GM23338 (cell line): Measurements from ENCODE around the gene AIRE. TPM values are rescaled to one million over a fixed set of nuclear protein-coding genes. Genes with fewer than 3 reads are reported as not detected.

ENCODE experiments used
- ATAC-seq: fragments of 200-7000 bp; cut with Tn5 transposase; 3 replicates; pipeline ENCODE4 v1.9.1; 2020
- DNase-seq: peaks from one replicate; pipeline ENCODE4 v3.0.0-alpha.2; 2015; ENCODE audit warnings: low spot score
- H2AFZ ChIP-seq: fragments of 200-600 bp; sonication (generic); 2 replicates; pipeline ENCODE4 v1.8.0; 2016; ENCODE audit warnings: antibody characterized with exemption, mild to moderate bottlenecking, moderate library complexity
- H3F3A ChIP-seq: fragments of 200-600 bp; sonication (generic); replicated peaks from 2 replicates; pipeline ENCODE4 v1.8.0; 2017; ENCODE audit warnings: antibody characterized with exemption, mixed run types, low read depth
- H3K27ac ChIP-seq: fragments of 200-600 bp; sonication (generic); 2 replicates; pipeline ENCODE4 v1.6.1; 2016; ENCODE audit warnings: low read depth
- H3K27me3 ChIP-seq: fragments of 200-600 bp; sonication (generic); 2 replicates; pipeline ENCODE4 v1.8.0; 2016; ENCODE audit warnings: mild to moderate bottlenecking, mixed run types, moderate library complexity; ENCODE audit not compliant: insufficient read depth
- H3K36me3 ChIP-seq: fragments of 200-600 bp; sonication (generic); 2 replicates; pipeline ENCODE4 v1.8.0; 2016; ENCODE audit warnings: mild to moderate bottlenecking; ENCODE audit not compliant: insufficient read depth
- H3K4me1 ChIP-seq: fragments of 200-600 bp; sonication (generic); 2 replicates; pipeline ENCODE4 v1.8.0; 2016; ENCODE audit warnings: mild to moderate bottlenecking, moderate library complexity; ENCODE audit not compliant: insufficient read depth
- H3K4me2 ChIP-seq: fragments of 200-600 bp; sonication (generic); 2 replicates; pipeline ENCODE4 v1.7.1; 2017; ENCODE audit warnings: mixed run types
- H3K4me3 ChIP-seq: fragments of 200-600 bp; sonication (generic); 2 replicates; pipeline ENCODE4 v1.6.1; 2016; ENCODE audit warnings: mixed run types
- H3K79me2 ChIP-seq: fragments of 200-600 bp; sonication (generic); replicated peaks from 2 replicates; pipeline ENCODE4 v1.8.0; 2017; ENCODE audit warnings: mild to moderate bottlenecking; ENCODE audit not compliant: insufficient read depth
- H3K9me2 ChIP-seq: fragments of 200-600 bp; sonication (generic); 2 replicates; pipeline ENCODE4 v1.8.0; 2017; ENCODE audit not compliant: insufficient read depth
- H4K20me1 ChIP-seq: fragments of 200-600 bp; sonication (generic); replicated peaks from 2 replicates; pipeline ENCODE4 v1.8.0; 2017; ENCODE audit warnings: mild to moderate bottlenecking; ENCODE audit not compliant: insufficient read depth
- H3K27ac Mint-ChIP-seq: 2 replicates; pipeline ENCODE4 v1.8.0; 2020; ENCODE audit warnings: inconsistent platforms, mild to moderate bottlenecking, moderate library complexity, mixed read lengths
- H3K27me3 Mint-ChIP-seq: 3 replicates; pipeline ENCODE4 v1.8.0; 2022; ENCODE audit warnings: low read depth, mild to moderate bottlenecking, moderate library complexity, mixed read lengths, inconsistent platforms; ENCODE audit not compliant: insufficient read depth, poor library complexity
- H3K36me3 Mint-ChIP-seq: 3 replicates; pipeline ENCODE4 v1.8.0; 2021; ENCODE audit warnings: low read depth, mild to moderate bottlenecking, inconsistent platforms, moderate library complexity, mixed read lengths
- H3K4me1 Mint-ChIP-seq: 3 replicates; pipeline ENCODE4 v1.8.0; 2020; ENCODE audit warnings: mild to moderate bottlenecking, inconsistent platforms, mixed read lengths
- H3K4me3 Mint-ChIP-seq: 3 replicates; pipeline ENCODE4 v1.8.0; 2021; ENCODE audit warnings: moderate library complexity, mild to moderate bottlenecking, inconsistent platforms, mixed read lengths
- H3K9me3 Mint-ChIP-seq: 3 replicates; pipeline ENCODE4 v1.8.0; 2020; ENCODE audit warnings: moderate library complexity, mild to moderate bottlenecking, inconsistent platforms, mixed read lengths
- CREB1 ChIP-seq: fragments of 250-450 bp; sonication (Bioruptor Pico); IDR thresholded peaks from 2 replicates; pipeline ENCODE4 v1.5.0; 2020; ENCODE audit warnings: low read depth, mild to moderate bottlenecking, moderate library complexity
- CTCF ChIP-seq, 2 experiments: fragments of 200-600 bp in 1 of 2; sonication (generic) in 1 of 2; conservative IDR thresholded peaks; 2 replicates each; pipeline versions ENCODE4 v1.5.1 to v1.6.1; 2016 to 2017; ENCODE audit warnings: antibody characterized with exemption in 2 of 2, low read depth in 2 of 2, mild to moderate bottlenecking in 2 of 2, moderate library complexity in 1 of 2
- ETS1 ChIP-seq: IDR thresholded peaks from 2 replicates; pipeline ENCODE4 v1.6.1; 2016; ENCODE audit warnings: antibody characterized with exemption
- EZH2 ChIP-seq: fragments of 200-600 bp; sonication (generic); IDR thresholded peaks from one replicate; pipeline ENCODE4 v1.8.0; 2017; ENCODE audit warnings: antibody characterized with exemption, mild to moderate bottlenecking, low read depth; ENCODE audit not compliant: unreplicated experiment
- EZH2phosphoT487 ChIP-seq: fragments of 200-600 bp; sonication (generic); IDR thresholded peaks from one replicate; pipeline ENCODE4 v1.8.1; 2018; ENCODE audit warnings: antibody characterized with exemption; ENCODE audit not compliant: unreplicated experiment
- JUNB ChIP-seq: IDR thresholded peaks from one replicate; pipeline ENCODE4 v1.6.1; 2016; ENCODE audit warnings: antibody characterized with exemption; ENCODE audit not compliant: unreplicated experiment
- NANOG ChIP-seq: IDR thresholded peaks from 2 replicates; pipeline ENCODE4 v1.6.1; 2016; ENCODE audit warnings: antibody characterized with exemption, borderline replicate concordance
- POLR2AphosphoS5 ChIP-seq: IDR thresholded peaks from 2 replicates; pipeline ENCODE4 v1.6.1; 2016; ENCODE audit warnings: antibody characterized with exemption, low read depth
- REST ChIP-seq: IDR thresholded peaks from one replicate; pipeline ENCODE4 v1.6.1; 2018; ENCODE audit warnings: antibody characterized with exemption; ENCODE audit not compliant: unreplicated experiment
- STAT1 ChIP-seq: IDR thresholded peaks from one replicate; pipeline ENCODE4 v1.6.1; 2016; ENCODE audit warnings: antibody characterized with exemption; ENCODE audit not compliant: unreplicated experiment
- ZNF114 ChIP-seq: fragments of 250-450 bp; sonication (Bioruptor Pico); IDR thresholded peaks from 2 replicates; pipeline ENCODE4 v1.5.0; 2020; ENCODE audit warnings: mild to moderate bottlenecking, moderate library complexity
- ZNF331 ChIP-seq: fragments of 250-450 bp; sonication (Bioruptor Pico); IDR thresholded peaks from 2 replicates; pipeline ENCODE4 v1.5.0; 2020; ENCODE audit warnings: low read depth, mild to moderate bottlenecking, moderate library complexity
- ZNF462 ChIP-seq: fragments of 250-450 bp; sonication (Bioruptor Pico); IDR thresholded peaks from 2 replicates; pipeline ENCODE4 v1.5.0; 2020; ENCODE audit warnings: mild to moderate bottlenecking, moderate library complexity
- polyA plus RNA-seq: library from polyadenylated mRNA; unstranded; fragments of >200 nt; fragmentation: Nextera tagmentation; extraction: Ambion mirVana; gene quantifications from 2 replicates; pipeline ENCODE4 v1.2.1, GENCODE V29; 2016
- total RNA-seq: library from RNA; depleted of rRNA; stranded (reverse); fragments of >200 nt; shearing (Covaris generic); gene quantifications from 2 replicates; pipeline ENCODE4 v1.2.3, GENCODE V29; 2014

Gene AIRE
- total and polyA plus RNA-seq, 2 experiments from 2014 or later = 0.10 TPM; not detected in 1

GRCh38 chr21:44259082-44259705 lies 26.5 kb upstream of the AIRE start:
- no peak overlapping the region for H3K4me3 ChIP-seq
- no peak overlapping the region for H3K4me2 ChIP-seq
- no peaks in the 10 kb centered on the region for H3K36me3 Mint-ChIP-seq
- no peak for DNase-seq
- no peak overlapping the region for H3K27ac ChIP-seq
- no peaks in the 10 kb centered on the region for H4K20me1 ChIP-seq
- TF ChIP-seq EZH2 (no peak), ETS1 (no peak), EZH2phosphoT487 (no peak), CTCF (conservative IDR thresholded peaks at IDR 0.05; ENCODE audit: low read depth in 2 of 2) (no peak), REST (no peak), JUNB (no peak), POLR2AphosphoS5 (no peak), CREB1 (CRISPR knock-in tag) (no peak), NANOG (no peak), ZNF462 (CRISPR knock-in tag) (no peak), ZNF114 (CRISPR knock-in tag) (no peak), ZNF331 (CRISPR knock-in tag) (no peak), STAT1 (no peak)
- ATAC-seq = no peak
- peaks cover 6% of the 10 kb centered on the region for H3K27me3 Mint-ChIP-seq
- H3K27ac Mint-ChIP-seq = no peak overlapping the region; the same call in 1 of the 2 replicates
- H3K27me3 ChIP-seq = no peaks in the 10 kb centered on the region
- H3K9me2 ChIP-seq = no peaks in the 10 kb centered on the region
- H3K4me3 Mint-ChIP-seq = no peak overlapping the region
- H2AFZ ChIP-seq = no peak overlapping the region
- H3K4me1 Mint-ChIP-seq = peaks cover 4% of the 10 kb centered on the region; the same call in 2 of the 3 replicates
- no peaks in the 10 kb centered on the region for H3K36me3 ChIP-seq
- H3K9me3 Mint-ChIP-seq = no peaks in the 10 kb centered on the region
- no peaks in the 10 kb centered on the region for H3K79me2 ChIP-seq
- no peaks in the 10 kb centered on the region; the same call in 1 of the 2 replicates for H3K4me1 ChIP-seq
- no peaks in the 10 kb centered on the region for H3F3A ChIP-seq
